Medulla oblongata (tissue), 1 donor: ENCODE data around the gene OGG1.
A peak's percentile ranks its signal among the peaks of the same experiment; 100 is the strongest.

Experiments used
- DNase-seq: peaks from one replicate; pipeline ENCODE4 v3.0.0-alpha.2; 2015; ENCODE audit errors: extremely low spot score

OGG1 gene

DNA sequence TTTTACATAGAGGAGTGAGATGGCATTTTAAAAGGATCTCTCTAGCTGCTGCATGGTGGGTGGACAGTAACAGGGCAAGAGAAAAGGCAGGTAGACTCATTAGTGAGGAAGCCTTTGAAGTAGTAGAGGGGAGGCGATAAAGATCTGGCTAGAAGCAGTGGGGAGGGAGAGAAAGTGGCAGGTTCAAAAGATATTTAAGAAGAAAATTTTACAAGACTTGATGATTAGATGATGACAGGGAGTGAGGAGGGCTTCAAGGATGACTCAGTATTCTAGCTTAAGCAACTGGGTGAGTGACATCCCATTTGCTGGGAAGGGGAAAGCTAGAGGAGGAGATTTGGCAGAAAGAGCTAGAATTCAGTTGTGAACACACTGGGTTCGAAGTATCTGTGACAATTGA, 22.0 kb upstream of the OGG1 start:
- no peak for DNase-seq

DNA sequence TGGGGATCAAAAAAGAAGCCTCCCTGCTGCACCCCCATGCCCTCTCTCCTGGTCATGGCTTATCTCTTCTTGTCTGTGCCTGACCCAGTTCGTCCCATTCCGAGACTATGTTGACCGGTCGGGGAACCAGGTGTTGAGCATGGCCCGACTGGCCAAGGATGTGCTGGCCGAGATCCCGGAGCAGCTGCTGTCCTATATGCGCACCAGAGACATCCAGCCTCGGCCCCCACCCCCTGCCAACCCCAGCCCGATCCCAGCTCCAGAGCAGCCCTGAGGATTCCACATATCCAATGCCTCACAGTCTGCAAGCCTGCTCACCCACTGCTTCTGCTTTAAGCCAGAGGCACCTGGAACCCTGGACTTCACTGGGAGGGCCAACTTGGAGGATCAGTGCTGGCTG, 20.3 kb upstream of the OGG1 start:
- no peak for DNase-seq

DNA sequence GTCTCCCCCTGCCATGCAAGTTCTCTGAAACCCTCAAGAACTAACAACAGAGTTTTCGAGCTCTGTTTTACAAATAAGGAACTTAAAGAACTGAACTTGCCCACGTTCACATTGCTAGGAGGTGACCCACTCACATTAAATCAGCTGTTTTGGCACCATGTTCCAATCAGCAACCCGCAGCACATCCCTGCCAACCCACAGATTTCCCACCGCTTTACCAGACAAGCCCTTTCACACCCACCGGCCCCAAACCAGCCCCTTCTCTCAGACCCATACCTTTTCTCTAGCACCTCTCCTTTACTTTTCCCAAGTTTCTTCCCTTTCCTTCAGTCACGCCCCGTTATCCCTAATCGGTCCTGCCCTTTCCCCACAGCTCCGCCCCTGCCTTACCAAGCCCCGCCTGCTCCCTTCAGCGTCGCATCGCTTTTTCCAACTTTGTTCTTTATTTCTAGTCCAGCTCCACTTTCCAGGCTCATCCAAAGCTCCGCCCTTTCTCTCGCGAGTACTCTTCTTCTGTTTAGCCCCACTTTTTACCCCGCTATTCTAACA, 19.0 kb upstream of the OGG1 start:
- DNase-seq: no peak

DNA sequence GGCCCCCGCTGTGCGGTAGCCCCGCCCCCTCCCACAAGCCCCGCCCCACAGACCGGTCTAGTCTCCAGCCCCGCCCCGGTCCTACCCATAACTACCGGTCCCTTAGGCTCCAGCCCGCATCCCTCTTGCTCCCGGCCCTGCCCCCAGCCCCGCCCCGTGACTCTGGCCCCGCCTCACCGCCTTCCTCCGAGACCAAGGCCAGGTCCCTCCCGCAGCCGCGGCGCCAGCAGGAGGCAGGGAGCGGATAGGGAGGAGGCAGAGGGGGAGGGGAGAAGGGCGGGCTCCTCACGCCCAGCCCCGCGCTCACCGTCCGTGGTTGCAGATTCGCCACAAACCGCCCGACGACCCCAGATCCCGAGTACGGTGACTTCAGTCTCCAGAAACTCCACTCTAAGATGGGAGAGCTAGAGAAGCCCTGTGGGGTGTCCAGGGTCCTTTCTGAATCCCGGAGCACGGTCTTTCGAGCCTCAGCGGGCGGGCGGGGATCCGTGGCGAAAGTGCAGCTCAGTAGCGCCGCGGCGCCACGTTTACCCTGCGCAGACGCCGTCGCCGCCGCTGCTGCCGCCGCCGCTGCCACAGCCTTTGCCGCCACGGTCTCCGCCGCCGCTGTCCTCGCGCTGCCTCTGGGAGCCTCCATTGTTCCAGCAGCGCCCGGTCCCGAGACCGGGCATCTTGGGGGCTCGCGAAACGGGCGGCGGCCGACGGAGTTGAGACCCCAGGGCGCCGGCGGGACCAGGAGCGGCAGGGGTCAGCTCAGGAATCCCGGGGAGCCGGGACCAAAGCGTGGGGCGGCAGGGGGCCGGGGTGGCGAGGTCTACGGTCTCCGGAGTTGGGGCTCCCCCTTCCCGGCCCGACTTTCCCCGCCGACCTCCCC, 18.3 kb upstream of the OGG1 start, which contains the start of gene BRPF1:
BRPF1 (plus strand) TSS at position 530 of the 874 bp plus-strand sequence. CDS start 2,406 bp downstream, outside the sequence.
- DNase-seq: peak; percentile 99

DNA sequence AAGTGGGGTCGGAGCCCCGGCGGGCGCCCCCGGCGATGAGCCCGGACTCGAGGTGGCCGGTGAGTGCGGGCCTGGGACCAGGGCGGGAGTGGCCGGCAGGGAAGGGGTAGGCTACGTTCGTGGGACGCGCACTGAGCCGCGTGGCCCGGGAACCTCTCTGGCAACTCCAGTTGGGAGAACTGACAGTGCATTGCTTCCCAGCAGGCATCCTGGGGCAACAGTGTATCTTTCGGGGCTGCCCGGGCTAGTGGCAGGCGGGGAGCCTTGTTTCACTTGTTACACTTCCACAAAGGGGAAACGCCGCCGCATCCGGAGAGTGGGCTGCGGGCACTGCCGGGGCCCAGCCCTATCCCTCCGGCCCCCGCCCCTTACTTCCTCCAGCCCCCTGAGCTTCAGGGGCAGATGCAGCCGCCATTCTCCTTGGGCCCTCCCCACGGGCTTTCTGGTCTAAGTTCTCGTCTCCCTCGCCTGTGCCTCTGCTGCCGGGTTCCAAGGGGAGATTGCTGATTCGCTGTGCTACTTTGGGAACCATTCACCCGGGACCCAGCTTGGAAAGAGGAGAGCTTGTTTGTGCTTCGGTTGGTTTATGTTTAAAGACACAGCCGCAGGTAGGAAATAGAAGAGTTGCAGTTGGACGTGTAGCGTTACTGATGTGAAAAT, 17.5 kb upstream of the OGG1 start:
- no peak for DNase-seq

DNA sequence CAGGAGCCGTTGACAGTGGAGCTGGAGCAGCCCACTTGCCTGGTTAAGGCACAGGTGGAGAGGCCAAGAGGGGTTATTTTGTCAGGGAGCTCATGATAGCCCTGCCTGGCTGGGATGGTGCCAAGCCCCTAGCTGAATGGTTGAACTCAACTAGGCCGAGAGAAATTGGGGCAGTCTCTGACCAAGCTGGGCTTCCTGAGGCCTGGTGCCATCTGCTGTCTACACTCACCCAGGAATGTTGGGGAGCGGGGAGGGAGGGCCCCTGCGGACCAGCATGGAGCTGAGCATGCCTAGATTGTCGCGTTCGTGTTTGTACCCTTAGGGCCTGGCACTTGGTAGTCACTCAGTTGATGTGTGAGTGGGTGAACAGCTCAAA, 17.0 kb upstream of the OGG1 start:
- DNase-seq: no peak

DNA sequence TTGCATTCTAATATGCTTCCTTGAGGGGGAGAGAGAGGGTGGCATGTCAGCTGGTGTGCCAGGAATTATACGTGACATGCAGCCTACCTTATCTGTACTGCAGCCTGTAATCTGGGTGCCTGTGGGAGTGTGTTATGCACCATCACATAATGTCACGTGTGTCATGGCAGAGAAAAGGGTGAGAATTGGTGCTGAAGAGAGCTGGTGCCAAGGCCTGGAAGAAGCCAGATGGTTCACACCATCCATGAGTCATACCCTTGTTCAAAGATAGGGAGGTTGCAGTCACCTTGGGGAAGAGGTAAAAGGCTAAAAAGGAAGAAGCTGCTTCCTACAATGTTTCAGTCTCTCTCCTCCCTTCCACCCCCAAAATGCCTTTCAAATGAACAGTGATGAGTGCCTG, 12.9 kb upstream of the OGG1 start:
- DNase-seq: no peak

DNA sequence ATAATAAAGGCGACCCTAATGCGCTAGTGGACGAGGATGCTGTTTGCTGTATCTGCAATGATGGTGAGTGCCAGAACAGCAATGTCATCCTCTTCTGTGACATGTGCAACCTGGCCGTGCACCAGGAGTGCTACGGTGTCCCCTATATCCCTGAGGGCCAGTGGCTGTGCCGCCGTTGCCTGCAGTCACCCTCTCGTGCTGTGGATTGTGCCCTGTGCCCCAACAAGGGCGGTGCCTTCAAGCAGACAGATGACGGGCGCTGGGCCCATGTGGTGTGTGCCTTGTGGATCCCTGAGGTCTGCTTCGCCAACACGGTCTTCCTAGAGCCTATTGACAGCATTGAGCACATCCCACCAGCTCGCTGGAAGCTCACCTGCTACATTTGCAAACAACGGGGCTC, 10.6 kb upstream of the OGG1 start:
- DNase-seq: no peak

DNA sequence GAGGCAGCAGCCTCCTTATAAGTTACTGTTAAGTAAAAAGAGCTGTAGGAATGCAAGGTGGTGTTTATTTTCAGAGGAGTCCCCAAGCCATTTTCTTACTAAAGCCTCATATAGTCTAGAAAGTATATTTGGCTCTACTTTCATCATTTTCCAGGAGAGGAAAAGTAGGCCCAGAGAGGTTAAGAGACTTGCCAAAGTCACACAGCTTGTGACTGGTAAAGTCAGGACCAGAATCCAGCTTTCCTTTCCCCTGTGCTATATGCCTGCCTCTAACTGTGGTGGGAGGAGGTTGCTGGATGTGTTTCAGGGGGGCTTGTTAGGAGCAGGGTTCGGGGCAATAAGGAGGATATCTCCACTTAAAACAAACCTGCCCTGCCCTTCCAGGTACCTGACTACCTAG, 7.2 kb upstream of the OGG1 start:
- DNase-seq: no peak

DNA sequence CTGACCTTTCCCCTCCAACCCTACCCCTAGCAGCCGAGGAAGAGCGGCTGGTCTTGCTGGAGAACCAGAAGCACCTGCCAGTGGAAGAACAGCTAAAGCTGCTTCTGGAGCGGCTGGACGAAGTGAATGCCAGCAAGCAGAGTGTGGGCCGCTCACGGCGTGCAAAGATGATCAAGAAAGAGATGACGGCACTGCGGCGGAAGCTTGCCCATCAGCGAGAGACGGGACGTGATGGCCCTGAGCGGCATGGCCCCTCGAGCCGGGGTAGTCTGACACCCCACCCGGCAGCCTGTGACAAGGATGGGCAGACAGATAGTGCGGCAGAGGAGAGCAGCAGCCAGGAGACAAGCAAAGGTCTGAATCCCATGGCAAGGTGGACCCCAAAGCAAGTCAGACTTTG, 6.2 kb upstream of the OGG1 start:
- no peak for DNase-seq

DNA sequence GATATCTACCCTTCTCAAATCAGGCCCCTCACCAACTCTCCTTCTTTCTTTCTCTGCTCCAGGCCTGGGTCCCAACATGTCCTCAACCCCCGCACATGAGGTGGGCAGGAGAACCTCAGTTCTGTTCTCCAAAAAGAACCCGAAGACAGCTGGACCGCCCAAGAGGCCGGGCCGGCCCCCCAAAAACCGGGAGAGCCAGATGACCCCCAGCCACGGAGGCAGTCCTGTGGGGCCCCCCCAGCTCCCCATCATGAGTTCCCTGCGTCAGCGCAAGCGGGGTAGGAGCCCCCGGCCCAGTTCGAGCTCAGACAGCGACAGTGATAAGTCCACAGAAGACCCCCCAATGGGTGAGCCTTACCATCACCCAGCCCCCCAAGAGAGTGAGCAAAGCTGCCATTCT, 5.6 kb upstream of the OGG1 start:
- DNase-seq: no peak

DNA sequence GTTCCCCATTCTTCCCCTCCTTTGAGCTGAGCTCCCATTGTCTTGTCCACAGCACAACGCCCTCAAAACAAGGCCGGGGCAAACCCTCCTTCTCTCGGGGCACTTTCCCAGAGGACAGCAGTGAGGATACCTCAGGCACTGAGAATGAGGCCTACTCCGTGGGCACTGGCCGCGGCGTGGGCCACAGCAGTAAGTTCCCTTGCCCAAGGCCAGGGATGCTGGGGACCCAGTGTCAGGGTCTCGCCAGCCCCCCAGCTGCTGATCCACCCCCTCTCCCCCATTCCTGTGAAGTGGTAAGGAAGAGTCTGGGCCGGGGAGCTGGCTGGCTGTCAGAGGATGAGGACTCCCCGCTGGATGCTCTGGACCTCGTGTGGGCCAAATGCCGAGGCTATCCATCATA, 4.2 kb upstream of the OGG1 start:
- DNase-seq: no peak

DNA sequence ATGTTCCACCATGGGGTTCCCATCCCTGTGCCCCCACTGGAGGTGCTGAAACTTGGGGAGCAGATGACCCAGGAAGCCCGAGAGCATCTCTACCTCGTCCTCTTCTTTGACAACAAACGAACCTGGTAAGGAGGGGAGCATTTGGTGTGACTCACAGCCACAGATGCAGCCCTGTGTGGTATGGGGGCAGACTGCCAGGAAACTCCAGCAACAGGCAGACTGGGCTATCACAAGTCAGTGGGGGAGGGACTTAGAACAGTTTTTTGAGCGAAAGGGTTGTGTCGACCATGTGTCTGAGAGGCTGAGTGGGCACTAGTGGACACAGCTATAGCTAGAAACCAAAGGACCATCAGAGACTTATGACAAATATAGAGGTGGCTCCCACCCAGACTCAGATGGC, 3.4 kb upstream of the OGG1 start:
- no peak for DNase-seq

DNA sequence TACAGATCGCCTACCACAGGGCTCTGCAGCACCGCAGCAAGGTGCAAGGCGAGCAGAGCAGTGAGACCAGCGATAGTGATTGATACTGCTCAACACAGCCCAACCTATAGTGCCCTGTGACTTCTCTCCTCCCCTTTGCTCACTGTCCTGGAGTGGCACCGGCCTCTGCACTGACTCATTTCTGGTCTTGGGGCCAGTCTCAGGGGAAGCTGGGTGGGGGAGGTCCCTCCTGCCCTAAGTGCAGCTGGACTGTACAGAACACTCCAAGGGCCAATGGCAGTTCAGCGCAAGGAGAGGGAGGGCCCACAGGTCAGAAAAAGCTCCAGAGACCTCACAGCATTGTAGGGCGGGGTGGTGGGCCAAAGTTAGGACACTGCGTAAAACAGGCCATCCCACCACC, 2.5 kb upstream of the OGG1 start:
- DNase-seq: no peak

DNA sequence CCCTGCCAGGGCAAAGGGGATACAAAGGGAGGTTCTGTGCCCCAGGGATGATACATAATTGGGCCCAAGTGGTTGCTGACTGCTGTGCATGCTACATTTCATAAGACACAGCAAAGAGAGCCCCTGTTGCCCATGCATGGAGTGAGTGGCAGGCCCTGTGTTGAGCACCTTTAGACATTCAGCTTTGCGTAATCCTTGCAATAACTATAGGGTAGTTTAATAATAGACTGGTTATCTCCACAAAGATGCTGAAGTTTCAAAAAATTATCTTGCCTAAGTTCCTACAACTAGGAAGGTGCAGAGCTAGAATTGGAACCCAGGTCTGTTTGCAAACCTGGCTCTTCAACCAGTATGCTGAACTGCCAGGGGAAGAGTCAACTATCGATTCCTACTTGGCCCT, 1.7 kb upstream of the OGG1 start:
- no peak for DNase-seq

DNA sequence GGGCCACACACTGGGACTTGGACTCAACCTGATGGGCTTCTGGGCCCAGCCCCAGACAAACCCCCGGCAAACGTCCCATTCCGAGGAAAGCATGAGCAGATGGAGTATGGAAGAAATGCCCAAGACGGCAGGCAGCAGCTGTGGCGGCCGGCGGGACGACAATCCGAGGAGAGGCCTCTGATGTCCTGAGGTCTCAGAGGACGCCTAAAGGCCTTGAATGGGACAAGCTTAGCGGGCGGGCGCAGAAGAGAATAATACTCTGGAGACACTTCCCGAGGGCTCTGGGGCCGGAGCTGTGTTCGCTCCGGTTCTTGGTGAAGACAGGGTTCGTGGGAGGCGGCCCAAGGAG, 482 bp upstream of the OGG1 start:
- no peak for DNase-seq

DNA sequence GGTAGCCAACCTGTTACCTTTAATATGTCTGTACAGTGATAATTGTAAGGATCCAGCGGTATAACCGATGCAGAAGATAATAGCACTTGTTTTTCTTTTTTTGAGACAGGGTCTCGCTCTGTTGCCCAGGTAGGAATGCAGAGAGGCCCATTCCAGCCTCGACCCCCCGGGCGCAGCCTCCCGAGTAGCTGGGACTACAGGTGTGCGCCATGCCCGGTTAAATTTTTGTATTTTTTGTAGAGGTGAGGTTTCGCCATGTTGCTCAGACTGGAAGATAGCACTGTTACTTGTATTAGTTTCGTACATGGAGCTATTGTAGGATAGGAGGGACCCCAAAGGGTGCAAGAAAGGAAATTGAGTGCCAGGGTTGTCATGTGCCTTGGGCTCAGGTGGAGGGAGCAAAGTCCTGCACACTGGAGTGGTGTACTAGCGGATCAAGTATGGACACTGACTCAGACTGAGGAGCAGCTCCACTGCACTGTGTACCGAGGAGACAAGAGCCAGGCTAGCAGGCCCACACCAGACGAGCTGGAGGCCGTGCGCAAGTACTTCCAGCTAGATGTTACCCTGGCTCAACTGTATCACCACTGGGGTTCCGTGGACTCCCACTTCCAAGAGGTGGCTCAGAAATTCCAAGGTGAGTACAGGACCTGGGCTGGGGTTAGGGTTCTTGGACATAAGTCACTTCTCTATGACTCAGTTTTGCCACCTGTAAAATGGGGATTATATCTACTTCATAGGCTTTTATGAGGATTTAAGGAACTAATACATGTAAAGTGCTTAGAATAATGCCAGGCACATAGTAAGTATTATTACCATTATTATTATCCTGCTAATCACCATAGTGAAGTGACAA, 1.0 kb downstream of the OGG1 start:
- DNase-seq: no peak

DNA sequence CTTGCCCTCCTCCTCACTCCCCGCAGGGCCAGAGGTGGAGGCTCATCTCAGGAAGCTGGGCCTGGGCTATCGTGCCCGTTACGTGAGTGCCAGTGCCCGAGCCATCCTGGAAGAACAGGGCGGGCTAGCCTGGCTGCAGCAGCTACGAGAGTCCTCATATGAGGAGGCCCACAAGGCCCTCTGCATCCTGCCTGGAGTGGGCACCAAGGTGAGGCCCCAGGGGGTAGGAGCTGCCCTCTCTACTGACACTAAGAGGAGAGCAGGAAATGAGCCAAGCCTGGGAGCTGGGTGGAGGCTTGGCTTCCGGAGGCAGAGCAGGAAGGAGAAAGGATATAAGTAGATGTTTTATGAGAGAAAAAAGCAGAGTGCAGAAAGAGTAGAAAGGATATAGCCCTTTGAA, 4.9 kb downstream of the OGG1 start:
- no peak for DNase-seq

DNA sequence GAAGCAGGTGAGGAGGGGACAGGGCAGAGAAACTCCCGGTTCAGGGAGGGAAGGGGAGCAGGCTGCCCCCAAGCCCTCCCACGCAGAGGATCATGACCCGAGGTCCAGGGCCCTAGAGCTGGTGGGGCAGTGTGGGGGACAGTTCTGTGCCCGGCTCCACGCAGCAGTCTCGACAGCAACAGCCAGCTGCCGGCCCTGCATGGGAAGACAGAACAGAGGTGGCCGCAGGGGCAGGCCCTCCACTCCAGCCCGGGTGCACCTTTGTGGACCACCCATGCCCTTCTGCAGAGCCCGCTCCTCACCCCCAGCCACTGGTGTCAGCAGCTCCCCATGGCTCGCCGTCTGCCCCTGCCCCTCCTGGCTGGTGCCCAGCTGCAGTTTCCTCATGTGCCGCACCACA, 7.7 kb downstream of the OGG1 start:
- DNase-seq: no peak

DNA sequence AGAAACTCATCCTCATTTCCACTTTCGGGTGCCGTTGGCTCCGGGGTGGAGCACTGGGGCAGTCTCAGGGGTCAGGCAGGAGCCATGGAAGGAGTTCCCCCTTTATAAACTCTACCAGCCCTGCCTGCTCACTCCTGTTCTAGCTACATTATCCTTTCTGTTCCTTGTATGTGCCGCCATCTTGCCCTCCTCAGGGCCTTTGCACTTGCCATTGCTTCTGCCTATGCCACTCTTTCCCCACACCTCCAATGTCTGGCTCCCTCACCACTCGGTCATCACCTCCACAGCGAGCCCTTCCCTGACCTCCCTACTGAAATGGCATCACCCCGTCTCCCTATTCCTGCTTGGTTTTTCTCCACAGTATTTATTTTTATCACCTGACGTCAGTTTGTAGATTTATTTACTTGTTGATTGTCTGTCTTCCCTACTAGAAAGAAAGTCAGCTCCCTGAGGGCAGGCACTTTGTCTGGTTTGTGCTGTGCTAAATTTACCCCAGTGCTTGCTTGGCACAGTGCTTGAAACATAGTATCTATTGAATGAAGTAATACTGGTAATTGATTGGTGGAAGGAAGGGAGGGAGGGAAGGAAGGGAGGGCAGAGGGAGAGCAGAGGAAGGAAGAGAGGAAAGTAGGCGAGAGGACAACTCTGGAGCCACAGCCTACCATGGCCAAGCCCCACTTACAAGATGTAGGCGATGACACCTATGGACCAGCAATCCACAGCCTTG, 11.2 kb downstream of the OGG1 start:
- DNase-seq: no peak

DNA sequence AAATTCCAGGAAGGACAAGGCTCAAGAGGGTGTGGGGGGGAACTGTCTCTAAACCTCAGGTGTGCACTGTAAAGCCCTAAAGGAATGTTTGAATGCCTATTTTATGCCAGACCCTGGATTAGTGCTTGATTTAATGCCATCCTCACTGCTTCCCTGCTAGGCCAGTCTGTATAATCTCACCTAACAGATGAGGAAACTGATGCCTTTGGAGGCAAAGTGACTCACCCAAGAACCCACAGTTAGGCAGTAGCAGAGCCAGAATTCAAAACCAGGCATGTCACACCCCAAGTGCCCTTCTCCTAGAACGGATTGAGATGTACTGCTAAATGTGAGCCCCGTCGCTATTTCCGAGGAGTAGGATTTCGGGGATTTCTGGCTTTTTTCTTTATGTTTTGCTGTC, 12.2 kb downstream of the OGG1 start:
- no peak for DNase-seq

DNA sequence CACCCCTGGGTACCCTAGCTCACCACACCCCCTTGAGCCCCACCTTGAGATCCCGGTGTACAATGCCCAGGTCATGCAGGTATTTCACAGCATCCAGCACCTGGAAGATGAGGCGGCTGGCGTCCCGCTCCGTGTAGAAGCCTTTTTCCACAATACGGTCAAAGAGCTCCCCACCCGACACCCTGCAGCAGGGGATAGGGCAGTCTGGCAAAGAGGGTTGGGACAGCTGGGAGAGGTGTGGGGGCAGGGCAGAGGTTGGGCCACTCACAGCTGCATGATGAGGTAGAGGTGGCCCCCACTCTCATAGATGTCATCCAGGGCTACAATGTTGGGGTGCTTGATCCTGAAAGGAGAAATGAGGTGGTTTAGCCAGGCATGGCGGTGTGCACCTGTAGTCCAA, 13.1 kb downstream of the OGG1 start:
- DNase-seq: no peak
